GM12872 (cell line): ENCODE data around the gene SPON2.

Experiments
- TF ChIP-seq, protein P1 (sequence below): IDR thresholded peaks from 3 replicates; pipeline ENCODE4 v1.5.1; 2011; ENCODE audit warnings: low read depth, mild to moderate bottlenecking, low read length, moderate library complexity; ENCODE audit not compliant: insufficient read depth

Gene SPON2

GRCh38 chr4:1171311-1172227, 814 bp downstream of the SPON2 start:
- TF ChIP-seq, protein P1, sequence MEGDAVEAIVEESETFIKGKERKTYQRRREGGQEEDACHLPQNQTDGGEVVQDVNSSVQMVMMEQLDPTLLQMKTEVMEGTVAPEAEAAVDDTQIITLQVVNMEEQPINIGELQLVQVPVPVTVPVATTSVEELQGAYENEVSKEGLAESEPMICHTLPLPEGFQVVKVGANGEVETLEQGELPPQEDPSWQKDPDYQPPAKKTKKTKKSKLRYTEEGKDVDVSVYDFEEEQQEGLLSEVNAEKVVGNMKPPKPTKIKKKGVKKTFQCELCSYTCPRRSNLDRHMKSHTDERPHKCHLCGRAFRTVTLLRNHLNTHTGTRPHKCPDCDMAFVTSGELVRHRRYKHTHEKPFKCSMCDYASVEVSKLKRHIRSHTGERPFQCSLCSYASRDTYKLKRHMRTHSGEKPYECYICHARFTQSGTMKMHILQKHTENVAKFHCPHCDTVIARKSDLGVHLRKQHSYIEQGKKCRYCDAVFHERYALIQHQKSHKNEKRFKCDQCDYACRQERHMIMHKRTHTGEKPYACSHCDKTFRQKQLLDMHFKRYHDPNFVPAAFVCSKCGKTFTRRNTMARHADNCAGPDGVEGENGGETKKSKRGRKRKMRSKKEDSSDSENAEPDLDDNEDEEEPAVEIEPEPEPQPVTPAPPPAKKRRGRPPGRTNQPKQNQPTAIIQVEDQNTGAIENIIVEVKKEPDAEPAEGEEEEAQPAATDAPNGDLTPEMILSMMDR, result no peak

- TF ChIP-seq, protein P1, result no peak
These were observed 1.4 kb downstream of the SPON2 start for GRCh38 chr4:1170976-1171310.

- TF ChIP-seq, protein P1, result no peak
These were observed 2.0 kb downstream of the SPON2 start for GRCh38 chr4:1170156-1170975.

GRCh38 chr4:1169691-1170096, 2.7 kb downstream of the SPON2 start:
- TF ChIP-seq, protein P1, result no peak

- TF ChIP-seq, protein P1, result no peak
These were observed 3.2 kb downstream of the SPON2 start for GRCh38 chr4:1169171-1169671.

DNA sequence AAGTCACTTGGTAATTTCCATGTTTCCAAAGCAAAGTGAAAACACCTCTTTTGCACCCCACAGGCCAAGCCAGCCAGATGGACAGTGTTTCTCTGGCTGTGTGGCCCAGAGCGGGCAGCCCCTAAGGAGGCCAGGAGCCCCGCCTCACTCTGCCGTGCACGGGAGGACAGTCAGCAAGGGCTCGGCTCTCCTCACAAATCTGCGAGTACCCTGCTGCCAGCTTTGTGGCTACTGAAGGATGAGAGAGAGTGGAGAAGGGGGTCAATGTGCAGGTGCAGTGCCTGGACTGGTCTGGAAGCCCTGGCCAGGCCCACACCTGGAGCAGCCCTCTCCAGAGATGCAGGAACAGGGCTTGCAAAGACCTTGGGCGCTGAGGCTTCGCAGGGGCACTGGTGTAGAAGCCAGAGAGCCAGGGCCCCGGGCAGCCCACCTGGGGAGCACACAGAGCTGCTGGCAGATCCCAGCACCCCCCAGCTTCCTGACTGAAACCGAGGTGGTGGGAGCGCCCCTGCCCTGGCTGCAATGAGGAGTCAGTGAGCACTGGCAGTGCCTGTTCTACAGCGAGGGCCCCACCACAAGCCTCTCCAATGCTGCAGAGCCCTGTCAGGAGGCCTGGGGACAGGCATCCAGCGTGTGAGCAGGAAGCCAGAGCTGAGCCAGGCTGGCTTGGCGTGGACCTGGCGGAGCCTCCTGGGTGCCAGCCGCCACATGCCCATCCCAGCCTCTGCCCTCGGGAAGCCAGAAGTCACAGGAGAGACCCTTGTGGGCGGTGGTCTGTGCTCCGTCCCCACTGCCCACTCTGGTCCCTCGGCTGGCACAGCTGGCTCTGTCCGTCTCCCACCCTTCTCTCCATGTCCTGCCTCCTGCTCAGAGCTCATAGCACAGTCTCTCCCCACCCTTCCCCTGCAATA, 3.9 kb downstream of the SPON2 start:
- TF ChIP-seq, protein P1, result no peak
